NCI-H510A treated with DMSO at 0.1 percent for 48 hours (cell line): ENCODE data around the gene AP2M1.

Experiments
- DNase-seq: peaks from one replicate; lab custom pipeline; 2025; lab: John Stamatoyannopoulos, UW

The AP2M1 gene

GRCh38 chr3:184228376-184229137 is 53.9 kb downstream of the AP2M1 start:
- DNase-seq, result no peak

DNA sequence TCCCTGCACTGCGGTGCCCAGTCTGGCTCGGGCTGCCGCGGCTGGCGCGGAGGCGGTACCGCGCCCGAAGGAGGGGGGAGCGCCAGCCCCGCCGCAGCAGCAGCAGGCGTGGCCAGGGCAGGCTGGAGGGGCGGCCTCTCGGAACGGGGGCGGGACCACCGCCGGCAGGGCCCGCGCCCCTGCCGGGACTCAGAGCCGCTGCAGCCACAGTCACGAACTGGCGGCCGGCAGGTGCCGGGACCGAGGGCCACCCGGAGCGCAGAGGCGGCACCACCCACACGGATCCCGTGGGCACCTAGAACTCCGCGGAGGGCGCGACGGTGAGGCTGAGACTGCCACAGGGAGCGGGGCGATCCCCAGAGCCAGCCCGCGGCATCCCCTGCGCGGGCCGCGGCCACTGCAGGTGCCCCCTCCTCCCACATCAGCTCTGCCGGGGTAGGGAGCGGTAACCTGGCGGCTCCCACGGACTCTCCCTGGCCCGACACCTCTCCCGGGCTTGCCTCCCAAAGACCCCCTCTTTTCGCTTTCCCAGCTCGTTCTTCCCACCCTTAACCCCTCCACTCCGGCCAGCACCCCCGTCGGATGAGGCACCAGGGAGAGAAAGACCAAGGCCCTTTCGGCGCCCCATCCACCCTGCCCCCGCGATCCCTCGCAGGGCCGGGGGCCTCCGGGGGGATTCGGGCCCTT is 54.9 kb downstream of the AP2M1 start, which contains the start of gene VWA5B2:
TSS of gene VWA5B2 (plus strand) at position 192 of the 687 bp plus-strand sequence. CDS start 944 bp downstream, outside the sequence.
- peak; percentile 74 for DNase-seq

DNA sequence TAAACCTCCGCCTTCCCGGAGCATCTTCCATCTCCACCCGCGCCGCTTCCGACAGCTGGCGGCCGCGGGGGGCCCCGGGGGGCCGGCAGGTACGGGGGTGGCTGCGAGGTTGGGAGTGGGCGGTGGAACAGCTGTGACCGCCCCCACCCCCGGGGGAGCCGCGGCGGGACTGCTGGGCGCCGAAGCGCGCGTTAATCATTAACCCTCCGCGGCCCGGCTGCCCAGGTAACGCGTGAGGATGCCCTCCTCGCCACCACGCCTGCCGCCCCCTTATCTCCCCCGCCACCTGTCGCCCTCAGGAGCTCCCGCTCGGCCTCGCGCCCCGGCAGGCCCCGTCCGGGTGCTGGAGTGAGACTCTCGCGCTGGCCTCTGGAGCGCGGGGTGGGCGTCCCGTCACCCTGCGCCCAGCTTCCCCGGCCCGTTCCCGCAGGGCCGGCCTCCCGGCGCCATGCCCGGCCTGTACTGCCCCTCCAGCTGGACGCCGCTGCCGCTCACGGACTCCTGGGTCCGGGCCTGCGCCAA is 55.5 kb downstream of the AP2M1 start:
- no peak for DNase-seq

- peak; percentile 66 for DNase-seq
These were observed 56.2 kb downstream of the AP2M1 start for GRCh38 chr3:184230603-184231528.

- DNase-seq, result no peak
These were observed 57.0 kb downstream of the AP2M1 start for GRCh38 chr3:184231671-184232070.

- DNase-seq, result no peak
These were observed 58.6 kb downstream of the AP2M1 start for GRCh38 chr3:184233127-184233843.
